HG03439 (cell line): ENCODE measurements around the gene KIAA1328.
"Not testable (repeated sequence)": the region's sequence is repeated elsewhere in the genome, so short reads cannot be mapped to it uniquely, and the experiment has no call there.

Source experiments
- ATAC-seq: cut with Tn5 transposase; IDR thresholded peaks from one replicate; pipeline ENCODE4 v1.9.1; 2021; ENCODE audit warnings: mild to moderate bottlenecking, moderate library complexity; ENCODE audit not compliant: unreplicated experiment

The KIAA1328 gene

DNA sequence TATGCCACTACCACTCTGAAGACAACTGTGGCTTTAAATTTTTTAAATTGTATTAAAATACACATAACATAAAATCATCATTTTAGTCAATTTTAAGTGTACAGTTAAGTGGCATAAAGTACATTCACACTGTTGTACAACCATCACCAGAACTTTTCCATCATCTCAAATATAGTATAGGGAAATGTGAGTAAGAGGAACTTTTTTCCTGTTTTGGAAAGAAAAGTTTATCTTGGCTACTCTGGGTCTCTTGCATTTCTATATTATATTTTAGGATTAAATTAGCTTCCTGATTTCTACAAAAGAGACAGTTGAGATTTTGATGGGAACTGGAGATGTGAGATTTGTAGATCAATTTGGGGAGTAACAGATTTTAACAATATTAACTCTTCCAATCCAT is 3.4 kb upstream of the KIAA1328 start:
- ATAC-seq = no peak

- ATAC-seq = no peak
Measured at GRCh38 chr18:36826556-36826955, 2.4 kb upstream of the KIAA1328 start.

GRCh38 chr18:36828157-36828629 is 734 bp upstream of the KIAA1328 start:
- ATAC-seq = peak; percentile 3

GRCh38 chr18:36829362-36830157 is 633 bp downstream of the KIAA1328 start:
- no peak for ATAC-seq

GRCh38 chr18:36830158-36830495 is 1.2 kb downstream of the KIAA1328 start:
- no peak for ATAC-seq

DNA sequence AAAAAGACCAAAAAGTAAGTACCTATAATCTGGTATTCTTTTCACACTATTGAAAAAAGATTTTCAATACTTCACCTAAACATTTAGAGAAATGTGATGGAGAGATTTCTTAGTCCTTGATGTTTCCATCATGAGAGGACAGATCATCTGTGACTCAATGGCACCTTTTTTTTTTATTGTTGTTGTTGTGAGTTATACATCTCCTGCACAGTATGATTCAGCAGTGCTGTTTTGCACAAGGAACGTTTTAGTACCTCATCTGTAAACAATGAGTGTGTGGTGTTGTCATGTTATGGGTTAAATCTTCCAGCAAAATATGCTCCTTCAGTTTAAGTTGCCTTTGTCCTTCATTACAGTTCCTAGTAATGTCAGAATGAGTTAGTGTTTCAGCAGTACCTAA is 2.2 kb downstream of the KIAA1328 start:
- ATAC-seq = no peak

- no peak for ATAC-seq
Measured at GRCh38 chr18:36833120-36833519, 4.2 kb downstream of the KIAA1328 start.

- ATAC-seq = no peak
Measured at GRCh38 chr18:36835927-36836326, 7.0 kb downstream of the KIAA1328 start.

GRCh38 chr18:36839835-36840234 is 10.9 kb downstream of the KIAA1328 start:
- no peak for ATAC-seq

GRCh38 chr18:36843199-36843598 is 14.3 kb downstream of the KIAA1328 start:
- ATAC-seq = no peak

- no peak for ATAC-seq
Measured at GRCh38 chr18:36843784-36844183, 14.9 kb downstream of the KIAA1328 start.

DNA sequence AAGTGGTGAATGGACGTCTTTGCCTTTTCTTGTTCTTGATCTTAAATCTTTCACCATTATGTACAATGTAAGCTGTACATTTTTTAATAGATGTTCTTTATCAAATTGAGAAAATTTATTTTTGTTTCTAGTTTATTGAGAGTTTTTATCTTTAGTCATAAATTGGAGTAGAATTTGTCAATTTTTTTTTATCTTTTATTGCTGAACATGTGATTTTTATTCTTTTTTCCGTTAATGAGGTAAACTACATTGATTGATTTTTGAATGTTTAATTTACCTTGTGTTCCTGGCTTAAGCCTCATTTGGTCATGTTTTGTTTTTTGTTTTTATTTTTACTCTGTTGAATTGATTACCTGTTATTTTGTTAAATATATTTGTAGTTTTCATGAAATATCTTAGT is 19.7 kb downstream of the KIAA1328 start:
- no peak for ATAC-seq

DNA sequence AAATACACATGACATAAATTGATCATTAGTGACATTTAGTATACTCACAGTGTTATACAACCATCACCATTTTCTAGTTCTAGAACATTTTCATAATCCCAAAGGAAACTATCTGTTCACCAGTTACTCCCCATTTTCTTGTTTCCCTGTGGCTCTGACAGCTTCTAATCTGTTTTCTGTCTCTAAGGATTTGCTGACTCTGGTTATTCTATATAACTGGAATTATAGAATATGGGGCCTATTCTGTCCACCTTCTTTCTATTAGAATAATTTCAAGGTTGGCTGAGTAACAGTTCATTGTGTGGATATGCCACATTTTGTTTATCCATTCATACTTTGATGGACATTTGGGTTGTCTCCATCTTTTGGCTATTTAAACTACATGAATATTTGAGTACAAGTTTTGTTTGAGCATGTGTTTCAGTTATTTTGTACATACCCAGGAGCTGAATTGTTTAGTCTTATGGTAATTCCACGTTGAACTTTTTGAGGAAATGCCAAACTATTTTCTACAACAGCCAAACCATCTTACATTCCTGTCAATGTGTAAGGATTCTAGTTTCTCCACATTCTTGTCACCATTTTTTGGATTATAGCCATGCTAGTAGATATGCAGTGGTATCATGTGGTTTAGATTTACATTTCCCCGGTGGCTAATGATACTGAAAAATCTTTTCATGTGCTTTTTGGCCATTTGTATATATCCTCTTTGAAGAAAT is 20.5 kb downstream of the KIAA1328 start:
- no peak for ATAC-seq

DNA sequence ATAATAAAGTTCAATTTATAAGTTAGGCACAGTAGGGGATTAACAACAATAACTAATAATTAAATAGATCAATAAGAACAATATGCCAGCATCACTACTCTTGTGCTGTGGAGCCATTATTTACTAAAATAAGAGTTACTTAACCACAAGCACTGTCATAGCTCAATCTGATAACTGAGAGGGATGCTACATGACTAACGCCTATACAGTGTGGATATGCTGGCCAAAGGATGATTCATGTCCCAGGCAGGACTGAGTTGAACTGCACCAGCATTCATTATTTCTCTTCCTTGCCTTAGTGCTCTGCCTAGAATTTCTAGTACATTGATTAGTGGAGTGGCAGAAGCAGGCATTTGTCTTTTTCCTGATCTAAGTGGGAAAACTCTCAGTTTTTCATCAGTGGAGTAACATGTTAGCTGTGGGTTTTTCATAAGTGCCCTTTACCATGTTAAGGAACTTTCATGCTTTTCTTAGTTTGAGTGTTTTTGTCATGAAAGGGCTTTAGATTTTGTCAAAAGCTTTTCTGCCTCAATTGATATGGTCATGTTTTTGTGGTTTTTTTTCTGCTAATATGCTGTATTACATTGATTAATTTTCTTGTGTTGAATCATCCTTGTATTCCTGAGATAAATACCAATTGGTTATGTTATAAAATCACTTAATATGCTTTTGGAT is 21.7 kb downstream of the KIAA1328 start:
- no peak for ATAC-seq

DNA sequence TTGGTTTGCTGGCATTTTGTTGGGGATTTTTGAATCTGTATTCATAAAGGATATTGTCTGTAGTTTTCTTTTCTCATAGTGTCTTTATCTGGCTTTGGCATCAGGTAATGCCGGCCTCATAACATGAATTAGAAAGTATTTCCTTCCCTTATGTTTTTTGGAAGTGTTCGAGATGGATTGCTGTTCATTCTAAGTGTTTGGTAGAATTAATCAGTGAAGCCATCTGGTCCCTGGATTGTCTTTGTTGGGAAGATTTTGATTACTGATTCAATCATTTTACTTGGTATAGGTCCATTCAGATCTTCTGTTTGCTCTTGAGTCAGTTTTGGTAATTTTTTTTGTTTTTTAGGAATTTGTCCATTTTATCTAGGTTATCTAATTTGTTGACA is 22.3 kb downstream of the KIAA1328 start:
- ATAC-seq = no peak

GRCh38 chr18:36856815-36857214 is 27.9 kb downstream of the KIAA1328 start:
- no peak for ATAC-seq

- no peak for ATAC-seq
Measured at GRCh38 chr18:36862182-36862581, 33.3 kb downstream of the KIAA1328 start.

DNA sequence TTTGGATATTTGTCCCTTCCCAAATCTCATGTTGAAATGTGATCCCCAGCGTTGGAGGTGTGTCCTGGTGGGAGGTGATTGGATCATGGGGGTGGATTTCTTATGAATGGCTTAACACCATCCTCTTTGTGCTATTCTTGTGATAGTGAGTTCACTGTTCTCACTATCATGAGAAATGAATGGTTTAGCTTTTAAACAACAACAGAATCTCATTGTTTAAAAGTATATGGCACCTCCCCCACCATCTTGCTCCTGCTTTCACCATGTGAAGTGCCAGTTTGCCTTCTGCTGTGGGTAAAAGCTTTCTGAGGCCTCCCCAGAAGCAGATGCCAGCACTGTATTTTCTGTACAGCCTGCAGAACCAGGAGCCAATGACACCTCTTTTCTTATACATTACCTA is 38.1 kb downstream of the KIAA1328 start:
- no peak for ATAC-seq

GRCh38 chr18:36871801-36872200 is 42.9 kb downstream of the KIAA1328 start:
- ATAC-seq = no peak

- no peak for ATAC-seq
Measured at GRCh38 chr18:36872329-36872728, 43.4 kb downstream of the KIAA1328 start.

GRCh38 chr18:36873826-36874225 is 44.9 kb downstream of the KIAA1328 start:
- not testable (repeated sequence) for ATAC-seq

DNA sequence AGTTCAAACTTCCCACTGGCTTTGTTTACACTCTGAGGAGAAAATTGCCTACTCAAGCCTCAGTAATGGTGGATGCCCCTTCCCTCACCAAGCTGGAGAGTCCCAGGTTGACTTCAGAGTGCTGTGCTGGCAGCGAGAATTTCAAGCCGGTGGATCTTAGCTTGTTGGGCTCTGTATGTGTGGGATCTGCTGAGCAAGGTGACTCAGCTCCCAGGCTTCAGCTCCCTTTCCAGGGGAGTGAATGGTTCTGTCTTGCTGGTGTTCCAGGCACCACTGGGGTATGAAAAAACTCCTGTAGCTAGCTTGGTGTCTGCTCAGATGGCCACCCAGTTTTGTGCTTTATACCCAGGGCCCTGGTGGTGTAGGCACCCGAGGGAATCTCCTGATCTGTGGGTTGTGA is 50.9 kb downstream of the KIAA1328 start:
- ATAC-seq = not testable (repeated sequence)
